Heart right ventricle (tissue), 16 donors: ENCODE results near the gene ARMC3. TPM values are rescaled to one million over a fixed set of nuclear protein-coding genes. Genes with fewer than 3 reads are reported as not detected.

ENCODE experiments used
- ATAC-seq, 8 donors: fragments of 200-7000 bp; cut with Tn5 transposase; one replicate each; pipeline ENCODE4 v1.9.1; 2020; ENCODE audit warnings: mild to moderate bottlenecking in 8 of 8, moderate library complexity in 8 of 8, moderate number of reproducible peaks in 1 of 8
- DNase-seq, 2 donors: peaks; one replicate each; pipeline ENCODE4 v3.0.0-alpha.2; 2020
- H3K27ac ChIP-seq, 10 donors: fragments of 200-600 bp; sonication (generic) in 2 of 10; one replicate each; pipeline versions ENCODE4 v1.5.0 to v1.8.0; 2020 to 2022; ENCODE audit warnings: mild to moderate bottlenecking in 3 of 10
- H3K27me3 ChIP-seq, 7 donors: fragments of 200-600 bp; one replicate each; pipeline ENCODE4 v1.8.0; 2021 to 2022; ENCODE audit warnings: mild to moderate bottlenecking in 2 of 7
- H3K36me3 ChIP-seq, 9 donors: fragments of 200-600 bp; sonication (generic) in 1 of 9; one replicate each; pipeline versions ENCODE4 v1.5.0 to v1.8.0; 2020 to 2022; ENCODE audit warnings: mild to moderate bottlenecking in 2 of 9
- H3K4me1 ChIP-seq, 9 donors: fragments of 200-600 bp; sonication (generic) in 1 of 9; one replicate each; pipeline versions ENCODE4 v1.5.0 to v1.8.0; 2020 to 2022; ENCODE audit warnings: mild to moderate bottlenecking in 4 of 9
- H3K4me3 ChIP-seq, 10 donors: fragments of 200-600 bp; sonication (generic) in 2 of 10; one replicate each; pipeline versions ENCODE4 v1.5.0 to v1.8.0; 2020 to 2022; ENCODE audit warnings: mild to moderate bottlenecking in 7 of 10, moderate library complexity in 2 of 10
- H3K9me3 ChIP-seq, 11 donors: fragments of 200-600 bp in 10 of 11; sonication (generic) in 2 of 11; one replicate each; pipeline versions ENCODE4 v1.5.0 to v1.8.0; 2013 to 2022; ENCODE audit warnings: mild to moderate bottlenecking in 2 of 11, control low read depth in 1 of 11, moderate library complexity in 1 of 11
- CTCF ChIP-seq, 9 donors: fragments of 200-600 bp; sonication (generic) in 2 of 9; IDR thresholded peaks; one replicate each; pipeline versions ENCODE4 v1.5.0 to v1.8.0; 2021 to 2022; ENCODE audit warnings: antibody characterized with exemption in 9 of 9, mild to moderate bottlenecking in 5 of 9, moderate library complexity in 1 of 9
- WGBS, 2 donors: extraction: QIAGEN DNeasy Blood & Tissue Kit; methylation state at CpG; one replicate each; pipeline ENCODE4 v1.1.7; 2013; ENCODE audit warnings: inconsistent platforms in 1 of 2; 5-methylcytosine and 5-hydroxymethylcytosine counted together
- intact Hi-C, 10 donors: fragments of 100-400 bp; cut with DNase I; formaldehyde crosslinking; loops; one replicate each; pipeline versions ENCODE4 v1.11.1 to v1.14.2; 2022
- polyA plus RNA-seq, 2 donors: library from polyadenylated mRNA; stranded (reverse); fragments of 200-250 nt; gene quantifications; one replicate each; pipeline ENCODE4 v1.2.3, GENCODE V29; 2013
- total RNA-seq, 10 donors: library from RNA; stranded (reverse); fragmentation: NEBNext Ultra II Directional in 3 of 10; extraction: Animal tissue kit (Norgen Biotek cat#: 25700) in 3 of 10; gene quantifications; one replicate each; pipeline versions ENCODE4 v1.2.1 to v1.2.4, GENCODE V29; 2021 to 2023
- donor health status: Arrhythmogenic right ventricular cardiomyopathy.
- donor health status: ischemic (EF 13 %, LVEDD 7.1; RV severe dilation, severe dysfunction).
- donor health status: healthy with polysubstance abuse.
- donor health status: DM: no; HTN: yes; CAD: no.
- donor health status: DM: no; HTN: no; CAD: no.
- donor health status: ischemic (EF 25% LVEDD 6.9; RV normal size, moderate dysfunction).
- donor health status: ischemic (EF 25% LVEDD 5.7; RV mildly dilated, moderate dysfunction).
- donor health status: healthy.
- donor health status: DM: yes; HTN: yes; CAD: no.
- donor health status: Ischemic cardiomyopathy.
- donor health status: ischemic (EF 35%, LVEDD 5.7; RV mildly dilated, moderate dysfunction).
- donor health status: nonischemic (EF 11% LVEDD 7.7; RV severe dilation, severe dysfunction).
- donor health status: DM: yes; HTN: yes; CAD: no.
- donor health status: PGD.
- donor health status: ischemic (EF 29% LVEDD 5.4; RV normal size, mild dysfunction).
- donor health status: nonischemic (EF 23%, LVEDD 6.1; RV moderate dilation, normal function).

The ARMC3 gene
- total and polyA plus RNA-seq, 12 donors = not detected

- peaks cover 0 to 8% (median 0%) of the 10 kb centered on the region in 9 donors for H3K4me1 ChIP-seq
- no peaks in the 10 kb centered on the region for H3K36me3 ChIP-seq
- intact Hi-C loops = loop anchor here in 4 of 10 donors (5.0 kb wide), 4 partner anchors 75 to 1000 kb away; no protein-coding TSS in a partner anchor
- H3K4me3 ChIP-seq = no peak overlapping the region
- 64 to 66% methylated on average over 8 of the region's 8 CpGs for WGBS, 2 donors
- no peak for TF ChIP-seq CTCF (IDR thresholded peaks at IDR 0.05)
- ATAC-seq (no peak), DNase-seq (no peak)
- no peak overlapping the region for H3K27ac ChIP-seq
- no peaks in the 10 kb centered on the region for H3K9me3 ChIP-seq
- H3K27me3 ChIP-seq = peaks cover 0 to 22% (median 0%) of the 10 kb centered on the region in 7 donors
Observed at GRCh38 chr10:22992621-22993020, 64.8 kb downstream of the ARMC3 start.

GRCh38 chr10:22993314-22993713 is 65.5 kb downstream of the ARMC3 start:
- ATAC-seq (no peak), DNase-seq (no peak)
- 83% methylated on average over 5 of the region's 5 CpGs for WGBS, 2 donors
- H3K4me3 ChIP-seq = no peak overlapping the region
- H3K9me3 ChIP-seq = no peaks in the 10 kb centered on the region
- H3K4me1 ChIP-seq = peaks cover 0 to 8% (median 0%) of the 10 kb centered on the region in 9 donors
- no peaks in the 10 kb centered on the region for H3K36me3 ChIP-seq
- H3K27me3 ChIP-seq = peaks cover 0 to 27% (median 0%) of the 10 kb centered on the region in 7 donors
- no peak overlapping the region for H3K27ac ChIP-seq
- TF ChIP-seq CTCF (IDR thresholded peaks at IDR 0.05) = no peak
- intact Hi-C loops = loop anchor here in 4 of 10 donors (5.0 kb wide), 4 partner anchors 74 to 1001 kb away; no protein-coding TSS in a partner anchor

- DNase-seq (no peak), ATAC-seq (no peak)
- WGBS, 2 donors = 23 to 49% methylated on average over 2 of the region's 2 CpGs
- H3K4me3 ChIP-seq = no peak overlapping the region
- no peak overlapping the region for H3K27ac ChIP-seq
- no peaks in the 10 kb centered on the region for H3K9me3 ChIP-seq
- no peaks in the 10 kb centered on the region for H3K36me3 ChIP-seq
- intact Hi-C loops = no loop called here
- H3K27me3 ChIP-seq = peaks cover 0 to 58% (median 9%) of the 10 kb centered on the region in 7 donors
- TF ChIP-seq CTCF (IDR thresholded peaks at IDR 0.05) = no peak
- H3K4me1 ChIP-seq = no peaks in the 10 kb centered on the region
Observed at GRCh38 chr10:22997096-22997495, 69.2 kb downstream of the ARMC3 start.

GRCh38 chr10:22998091-22998490 is 70.2 kb downstream of the ARMC3 start:
- no peak for DNase-seq
- Histone ChIP-seq H3K4me1 (no peaks in the 10 kb centered on the region), H3K9me3 (no peaks in the 10 kb centered on the region), H3K27ac (no peak overlapping the region), H3K36me3 (no peaks in the 10 kb centered on the region), H3K27me3 (peaks cover 0 to 67% (median 11%) of the 10 kb centered on the region in 7 donors), H3K4me3 (no peak overlapping the region)
- WGBS, 2 donors = 89% methylated on average over 12 of the region's 12 CpGs
- intact Hi-C loops = no loop called here
- ATAC-seq = no peak
- TF ChIP-seq CTCF (IDR thresholded peaks at IDR 0.05) = no peak
